HEK293 (cell line): ENCODE results near the gene ERBB2.

Source experiments
- CTCF ChIA-PET: fragments of 350-600 bp; formaldehyde crosslinking; extraction: SDS; loops from one replicate; lab custom pipeline; 2021; ENCODE audit warnings: antibody characterized with exemption; lab: Yijun Ruan, JAX
- POLR2A ChIA-PET: fragments of 300-600 bp; formaldehyde crosslinking; extraction: SDS; loops from one replicate; lab custom pipeline; 2020; ENCODE audit warnings: antibody characterized with exemption, inconsistent platforms; lab: Yijun Ruan, JAX
- H3K27ac ChIP-seq: fragments of 200-500 bp; sonication (Bioruptor generic); 2 replicates; pipeline ENCODE4 v1.5.1; 2014; ENCODE audit warnings: low read depth, low read length, control low read depth, inconsistent platforms; ENCODE audit errors: extremely low read depth
- H3K36me3 ChIP-seq, 2 experiments: fragments of 200-500 bp in 1 of 2; sonication (Bioruptor generic) in 1 of 2; 1 replicate in 1 of 2; 2 replicates in 1 of 2; pipeline ENCODE4 v1.5.1; 2014 to 2017; ENCODE audit warnings: inconsistent platforms in 2 of 2, low read length in 2 of 2; ENCODE audit not compliant: control insufficient read depth in 2 of 2, insufficient read depth in 1 of 2
- H3K4me1 ChIP-seq: fragments of 200-500 bp; sonication (Bioruptor generic); 2 replicates; pipeline ENCODE4 v1.5.1; 2014; ENCODE audit warnings: mild to moderate bottlenecking, low read length, inconsistent platforms; ENCODE audit not compliant: control insufficient read depth, insufficient read depth
- H3K4me3 ChIP-seq: 2 replicates; pipeline ENCODE4 v1.5.1; 2011; ENCODE audit warnings: low read depth, mild to moderate bottlenecking, control low read depth, low read length, moderate library complexity
- H3K9me3 ChIP-seq: fragments of 200-500 bp; sonication (Bioruptor generic); 2 replicates; pipeline ENCODE4 v1.5.1; 2014; ENCODE audit warnings: low read depth, low read length, inconsistent platforms; ENCODE audit not compliant: control insufficient read depth, insufficient read depth
- CTCF ChIP-seq: fragments of 450-650 bp; formaldehyde crosslinking; IDR thresholded peaks from 2 replicates; pipeline ENCODE4 v1.5.1; 2016; ENCODE audit warnings: missing biosample characterization, missing genetic modification characterization
- GLIS1 ChIP-seq: fragments of 450-650 bp; formaldehyde crosslinking; IDR thresholded peaks from 2 replicates; pipeline ENCODE4 v1.5.1; 2016; ENCODE audit warnings: missing biosample characterization, missing genetic modification characterization
- GLIS2 ChIP-seq: fragments of 450-650 bp; formaldehyde crosslinking; IDR thresholded peaks from 2 replicates; pipeline ENCODE4 v1.5.1; 2016; ENCODE audit warnings: missing biosample characterization, missing genetic modification characterization
- HIC1 ChIP-seq: fragments of 450-650 bp; formaldehyde crosslinking; IDR thresholded peaks from 2 replicates; pipeline ENCODE4 v1.5.1; 2016; ENCODE audit warnings: missing biosample characterization, missing genetic modification characterization
- IKZF3 ChIP-seq: fragments of 450-650 bp; IDR thresholded peaks from 2 replicates; pipeline ENCODE4 v1.5.0; 2018; ENCODE audit warnings: missing biosample characterization, mild to moderate bottlenecking, missing genetic modification characterization, moderate library complexity
- PATZ1 ChIP-seq: fragments of 450-650 bp; formaldehyde crosslinking; IDR thresholded peaks from 2 replicates; pipeline ENCODE4 v1.5.1; 2016; ENCODE audit warnings: missing biosample characterization, missing genetic modification characterization
- REST ChIP-seq: fragments of 450-650 bp; formaldehyde crosslinking; IDR thresholded peaks from 2 replicates; pipeline ENCODE4 v1.5.1; 2016; ENCODE audit warnings: missing biosample characterization, missing genetic modification characterization
- SALL2 ChIP-seq: fragments of 450-650 bp; formaldehyde crosslinking; IDR thresholded peaks from 2 replicates; pipeline ENCODE4 v1.5.0; 2017; ENCODE audit warnings: missing biosample characterization, mild to moderate bottlenecking, missing genetic modification characterization, borderline replicate concordance
- ZBTB6 ChIP-seq: fragments of 450-650 bp; formaldehyde crosslinking; IDR thresholded peaks from 2 replicates; pipeline ENCODE4 v1.5.1; 2017; ENCODE audit warnings: missing biosample characterization, missing genetic modification characterization
- ZFHX2 ChIP-seq: fragments of 450-650 bp; formaldehyde crosslinking; conservative IDR thresholded peaks from 2 replicates; pipeline ENCODE4 v1.5.1; 2016; ENCODE audit warnings: missing biosample characterization, missing genetic modification characterization
- ZNF580 ChIP-seq: fragments of 450-650 bp; formaldehyde crosslinking; IDR thresholded peaks from 2 replicates; pipeline ENCODE4 v1.5.1; 2016; ENCODE audit warnings: missing biosample characterization, missing genetic modification characterization
- ZNF600 ChIP-seq: fragments of 450-650 bp; formaldehyde crosslinking; IDR thresholded peaks from 2 replicates; pipeline ENCODE4 v1.5.1; 2016; ENCODE audit warnings: missing biosample characterization, missing genetic modification characterization
- ZNF629 ChIP-seq: fragments of 450-650 bp; formaldehyde crosslinking; IDR thresholded peaks from 2 replicates; pipeline ENCODE4 v1.5.1; 2017; ENCODE audit warnings: missing biosample characterization, missing genetic modification characterization
- ZNF670 ChIP-seq: fragments of 450-650 bp; formaldehyde crosslinking; IDR thresholded peaks from 2 replicates; pipeline ENCODE4 v1.5.1; 2016; ENCODE audit warnings: missing biosample characterization, missing genetic modification characterization, low read depth

The ERBB2 gene

GRCh38 chr17:39669897-39670735 lies 29.7 kb upstream of the ERBB2 start:
- ChIA-PET POLR2A (interaction anchor here (0.7 to 4.0 kb wide), 4 partner anchors 17 to 59 kb away, joined by 5 to 17 read pairs (median 8); partner anchors contain the start of genes ERBB2 and PGAP3), CTCF (interaction anchor here (0.6 to 11.6 kb wide), 8 partner anchors 19 to 463 kb away, joined by 3 to 168 read pairs (median 20); partner anchors contain the start of genes MIEN1 and PPP1R1B)
- H3K27ac ChIP-seq, result no peak overlapping the region
- peaks cover 5% of the 10 kb centered on the region for H3K4me1 ChIP-seq
- H3K4me3 ChIP-seq, result no peak overlapping the region
- no peaks in the 10 kb centered on the region for H3K9me3 ChIP-seq
- no peaks in the 10 kb centered on the region for H3K36me3 ChIP-seq
- TF ChIP-seq ZNF629 (tag by site-specific recombination), result no peak
- TF ChIP-seq SALL2 (tag by site-specific recombination), result no peak
- 0 out of 2 replicates have a peak, but pooled peaks have one; percentile 19 for TF ChIP-seq HIC1

- H3K36me3 ChIP-seq, result no peaks in the 10 kb centered on the region
- ChIA-PET POLR2A (interaction anchor here (0.6 to 4.0 kb wide), 5 partner anchors 17 to 59 kb away, joined by 3 to 17 read pairs (median 7); partner anchors contain the start of genes ERBB2, PGAP3 and PPP1R1B), CTCF (interaction anchor here (0.6 to 11.6 kb wide), 10 partner anchors 19 to 464 kb away, joined by 3 to 168 read pairs (median 10); partner anchors contain the start of genes MIEN1 and PPP1R1B)
- peaks cover 7% of the 10 kb centered on the region for H3K4me1 ChIP-seq
- no peak for TF ChIP-seq ZBTB6 (tag by site-specific recombination)
- peak; percentile 61; the same call in 1 of the 2 replicates for TF ChIP-seq ZNF600 (tag by site-specific recombination)
- no peak for TF ChIP-seq IKZF3
- H3K9me3 ChIP-seq, result no peaks in the 10 kb centered on the region
- no peak overlapping the region for H3K4me3 ChIP-seq
- no peak overlapping the region for H3K27ac ChIP-seq
Observed at GRCh38 chr17:39670746-39671145, 29.1 kb upstream of the ERBB2 start.

- H3K4me1 ChIP-seq, result peaks cover 12% of the 10 kb centered on the region
- POLR2A ChIA-PET, result interaction anchor here (0.6 to 4.0 kb wide), 5 partner anchors 16 to 81 kb away, joined by 3 to 17 read pairs (median 7); partner anchors contain the start of genes ERBB2, PGAP3 and PPP1R1B
- H3K27ac ChIP-seq, result no peak overlapping the region
- H3K9me3 ChIP-seq, result no peaks in the 10 kb centered on the region
- H3K4me3 ChIP-seq, result no peak overlapping the region
- peaks cover 0 to 2% of the 10 kb centered on the region in 2 experiments; a peak in 1 of 3 replicates for H3K36me3 ChIP-seq
- CTCF ChIA-PET, result interaction anchor here (0.6 to 11.6 kb wide), 16 partner anchors 9 to 382 kb away, joined by 3 to 168 read pairs (median 5); partner anchors contain the start of genes MED24, MIEN1 and PPP1R1B
- peak; percentile 85 for TF ChIP-seq GLIS2 (tag by site-specific recombination)
- peak; percentile 80 for TF ChIP-seq CTCF
- TF ChIP-seq PATZ1 (tag by site-specific recombination), result peak; percentile 63; the same call in 1 of the 2 replicates
- no peak for TF ChIP-seq REST (tag by site-specific recombination)
- TF ChIP-seq ZFHX2 (tag by site-specific recombination), result peak; percentile 57; the same call in 1 of the 2 replicates
- TF ChIP-seq ZNF580 (tag by site-specific recombination), result no peak
- TF ChIP-seq GLIS1 (tag by site-specific recombination), result peak; percentile 87
- no peak for TF ChIP-seq ZNF670 (tag by site-specific recombination)
Observed at GRCh38 chr17:39671651-39672521, 28.0 kb upstream of the ERBB2 start.
